Measurements from ENCODE around the gene REEP3. TPM values are rescaled to one million over a fixed set of nuclear protein-coding genes. Genes with fewer than 3 reads are reported as not detected.

Gene REEP3
- polyA plus RNA-seq, 1 experiment = 8.3 TPM

DNA sequence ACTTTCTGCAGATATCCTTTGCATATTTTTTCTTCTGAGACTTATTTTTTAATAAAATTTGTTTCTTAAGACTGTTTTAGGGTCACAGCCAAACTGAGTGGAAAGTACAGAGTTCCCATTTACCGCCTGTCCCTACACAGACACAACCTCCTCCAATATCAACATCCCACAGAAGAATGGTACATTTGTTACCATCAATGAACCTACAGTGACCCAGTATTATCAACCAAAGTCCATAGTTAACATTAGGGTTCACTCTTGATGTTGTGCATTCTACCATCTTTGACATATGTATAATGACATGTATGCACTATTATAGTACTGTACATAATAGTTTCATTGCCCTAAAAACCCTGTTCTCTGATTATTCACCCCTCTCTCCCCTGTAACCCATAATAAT, 14.6 kb upstream of the REEP3 start:
- CTCF ChIA-PET = no interaction called here
- POLR2A ChIA-PET = interaction anchor here (0.5 kb wide), 1 partner anchor 18 kb away, joined by 5 read pairs; no protein-coding TSS in a partner anchor

DNA sequence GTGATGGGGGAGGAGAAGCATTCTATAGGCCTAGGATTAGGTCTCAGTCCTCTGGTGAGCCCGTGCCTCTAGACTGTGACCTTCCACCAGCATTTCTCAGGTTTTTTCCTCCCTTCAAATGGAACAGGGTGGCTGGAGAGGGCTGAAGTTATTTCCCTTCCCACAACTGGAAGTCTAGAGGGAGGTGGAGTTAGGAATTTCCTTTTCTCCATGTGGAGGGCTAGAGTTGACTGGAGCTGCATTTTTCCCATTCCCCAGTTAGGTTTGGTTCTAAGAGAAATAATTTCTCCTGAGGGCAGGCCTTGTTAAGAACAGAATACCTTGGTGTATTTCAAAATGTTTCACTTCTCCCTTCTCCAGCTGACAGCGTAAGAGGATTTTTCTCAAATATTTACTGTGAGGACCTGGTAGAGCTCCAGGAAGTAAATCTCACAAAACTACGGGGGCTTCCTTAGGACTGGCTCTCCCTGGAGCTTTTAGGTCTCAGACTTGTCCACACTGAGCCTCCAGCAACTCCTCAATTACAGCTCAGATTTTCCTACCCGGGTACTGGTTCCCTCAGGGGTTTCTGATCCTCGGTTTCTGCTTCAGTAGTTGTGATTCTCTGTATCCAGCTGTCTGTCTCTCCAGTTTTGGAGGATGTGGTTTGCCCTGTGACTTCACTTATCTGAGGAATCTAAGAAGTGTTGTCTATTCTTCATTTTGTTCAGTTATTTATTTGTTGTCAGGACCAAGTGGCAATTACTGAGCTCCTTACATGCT, 6.0 kb upstream of the REEP3 start:
- ChIA-PET CTCF (interaction anchor here (0.6 to 2.2 kb wide), 7 partner anchors 10 to 367 kb away, joined by 3 to 6 read pairs (median 3); no protein-coding TSS in a partner anchor), POLR2A (no interaction called here)
- Histone ChIP-seq H3K27me3 (ENCODE audit: control insufficient read depth, insufficient read depth, low read length) (no peaks in the 10 kb centered on the region), H3K36me3 (ENCODE audit: control insufficient read depth, insufficient read depth, low read length) (no peaks in the 10 kb centered on the region), H3K4me3 (ENCODE audit: low read depth, low read length) (no peak overlapping the region; the same call in 1 of the 2 replicates)
- DNase-seq (ENCODE audit: low read depth) = no peak
- TF ChIP-seq, protein P1, sequence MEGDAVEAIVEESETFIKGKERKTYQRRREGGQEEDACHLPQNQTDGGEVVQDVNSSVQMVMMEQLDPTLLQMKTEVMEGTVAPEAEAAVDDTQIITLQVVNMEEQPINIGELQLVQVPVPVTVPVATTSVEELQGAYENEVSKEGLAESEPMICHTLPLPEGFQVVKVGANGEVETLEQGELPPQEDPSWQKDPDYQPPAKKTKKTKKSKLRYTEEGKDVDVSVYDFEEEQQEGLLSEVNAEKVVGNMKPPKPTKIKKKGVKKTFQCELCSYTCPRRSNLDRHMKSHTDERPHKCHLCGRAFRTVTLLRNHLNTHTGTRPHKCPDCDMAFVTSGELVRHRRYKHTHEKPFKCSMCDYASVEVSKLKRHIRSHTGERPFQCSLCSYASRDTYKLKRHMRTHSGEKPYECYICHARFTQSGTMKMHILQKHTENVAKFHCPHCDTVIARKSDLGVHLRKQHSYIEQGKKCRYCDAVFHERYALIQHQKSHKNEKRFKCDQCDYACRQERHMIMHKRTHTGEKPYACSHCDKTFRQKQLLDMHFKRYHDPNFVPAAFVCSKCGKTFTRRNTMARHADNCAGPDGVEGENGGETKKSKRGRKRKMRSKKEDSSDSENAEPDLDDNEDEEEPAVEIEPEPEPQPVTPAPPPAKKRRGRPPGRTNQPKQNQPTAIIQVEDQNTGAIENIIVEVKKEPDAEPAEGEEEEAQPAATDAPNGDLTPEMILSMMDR (IDR thresholded peaks at IDR 0.05; ENCODE audit: insufficient read depth, low read depth, low read length) = no peak

More for the DNA sequence above, 14.6 kb upstream of the REEP3 start:
- DNase-seq (ENCODE audit: low read depth) = no peak
- no peak overlapping the region for H3K4me3 ChIP-seq (ENCODE audit: low read depth, low read length)
- no peaks in the 10 kb centered on the region for H3K27me3 ChIP-seq (ENCODE audit: control insufficient read depth, insufficient read depth, low read length)
- TF ChIP-seq, protein P1 (IDR thresholded peaks at IDR 0.05; ENCODE audit: insufficient read depth, low read depth, low read length) = no peak
- no peaks in the 10 kb centered on the region for H3K36me3 ChIP-seq (ENCODE audit: control insufficient read depth, insufficient read depth, low read length)

DNA sequence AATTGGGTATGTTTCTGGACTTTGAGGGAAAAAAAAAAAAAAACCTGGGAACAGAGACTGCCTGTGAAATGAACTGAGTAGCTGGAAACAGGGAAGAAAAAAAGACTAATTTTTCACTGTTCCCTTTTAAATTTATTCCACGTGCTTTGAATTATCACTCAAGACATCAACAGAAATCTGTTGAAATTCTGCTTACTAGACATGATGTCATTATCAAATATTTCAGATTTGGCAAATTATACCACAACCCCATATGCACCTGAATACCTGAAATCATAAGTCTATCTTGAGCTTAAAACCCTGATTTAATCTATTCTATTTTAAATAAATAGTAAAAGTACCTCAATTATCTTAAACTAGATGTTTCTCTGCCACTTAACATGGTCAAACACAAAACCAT, 5.0 kb upstream of the REEP3 start:
- ChIA-PET CTCF (interaction anchor here (0.6 to 2.2 kb wide), 4 partner anchors 12 to 368 kb away, joined by 3 to 6 read pairs (median 3); no protein-coding TSS in a partner anchor), POLR2A (no interaction called here)

DNA sequence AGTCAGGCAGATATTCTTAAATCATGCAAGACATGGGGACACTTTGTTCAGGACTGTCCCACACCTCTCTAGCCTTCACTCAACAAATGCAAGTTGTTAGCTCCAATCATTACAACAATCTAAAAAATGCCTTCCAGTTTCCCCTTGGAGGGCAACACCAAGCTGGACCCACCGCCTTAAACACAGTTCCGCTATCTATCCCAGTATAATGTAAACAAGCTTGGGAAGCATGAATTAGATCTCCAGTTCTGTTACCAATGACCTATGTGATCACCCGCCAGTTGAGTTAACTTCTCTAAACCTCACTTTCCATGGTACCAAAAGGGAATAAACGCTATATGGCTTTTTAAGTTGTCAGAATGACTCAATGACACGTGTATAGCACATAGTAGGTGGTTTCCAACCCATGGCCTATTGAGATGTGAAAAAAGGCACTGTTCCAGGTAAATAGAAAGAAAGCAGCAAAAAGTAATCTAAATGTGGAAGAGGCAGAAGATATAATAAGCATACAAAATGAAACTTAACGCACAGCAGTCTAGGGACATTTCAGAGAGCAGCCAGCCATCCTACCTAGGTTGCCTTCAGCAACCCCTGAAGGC, 2.4 kb upstream of the REEP3 start:
- TF ChIP-seq, protein P1 (IDR thresholded peaks at IDR 0.05; ENCODE audit: insufficient read depth, low read depth, low read length) = no peak
- POLR2A ChIA-PET = no interaction called here
- Histone ChIP-seq H3K4me3 (ENCODE audit: low read depth, low read length) (no peak overlapping the region), H3K27me3 (ENCODE audit: control insufficient read depth, insufficient read depth, low read length) (no peaks in the 10 kb centered on the region), H3K36me3 (ENCODE audit: control insufficient read depth, insufficient read depth, low read length) (no peaks in the 10 kb centered on the region)
- CTCF ChIA-PET = no interaction called here
- DNase-seq (ENCODE audit: low read depth) = no peak

More for the DNA sequence above, 5.0 kb upstream of the REEP3 start:
- TF ChIP-seq, protein P1 (IDR thresholded peaks at IDR 0.05; ENCODE audit: insufficient read depth, low read depth, low read length) = no peak
- no peak overlapping the region for H3K4me3 ChIP-seq (ENCODE audit: low read depth, low read length)
- DNase-seq (ENCODE audit: low read depth) = no peak
- no peaks in the 10 kb centered on the region for H3K36me3 ChIP-seq (ENCODE audit: control insufficient read depth, insufficient read depth, low read length)
- no peaks in the 10 kb centered on the region for H3K27me3 ChIP-seq (ENCODE audit: control insufficient read depth, insufficient read depth, low read length)
